ENCODE measurements around the gene SWSAP1. TPM values are rescaled to one million over a fixed set of nuclear protein-coding genes. Genes with fewer than 3 reads are reported as not detected.

Gene SWSAP1
- total RNA-seq, 1 donor from 2014 or later = 0.82 TPM

DNA sequence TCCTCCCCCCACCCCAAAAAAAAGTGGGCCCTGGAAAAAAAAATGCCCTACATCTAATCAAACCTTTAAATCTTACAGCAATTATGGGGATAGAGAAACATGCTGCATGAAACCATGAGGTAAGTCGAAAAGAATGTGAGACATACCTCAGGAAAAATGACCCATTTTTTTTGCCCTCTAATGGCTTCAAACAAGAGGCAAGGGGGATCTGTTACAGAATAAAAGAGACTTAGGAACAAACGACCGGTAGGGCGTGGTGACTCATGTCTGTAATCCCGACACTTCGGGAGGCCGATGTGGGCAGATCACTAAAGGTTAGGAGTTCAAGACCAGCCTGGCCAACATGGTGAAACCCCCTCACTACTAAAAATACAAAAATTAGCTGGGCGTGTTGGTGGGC, 36.2 kb downstream of the SWSAP1 start:
- no peak for DNase-seq

DNA sequence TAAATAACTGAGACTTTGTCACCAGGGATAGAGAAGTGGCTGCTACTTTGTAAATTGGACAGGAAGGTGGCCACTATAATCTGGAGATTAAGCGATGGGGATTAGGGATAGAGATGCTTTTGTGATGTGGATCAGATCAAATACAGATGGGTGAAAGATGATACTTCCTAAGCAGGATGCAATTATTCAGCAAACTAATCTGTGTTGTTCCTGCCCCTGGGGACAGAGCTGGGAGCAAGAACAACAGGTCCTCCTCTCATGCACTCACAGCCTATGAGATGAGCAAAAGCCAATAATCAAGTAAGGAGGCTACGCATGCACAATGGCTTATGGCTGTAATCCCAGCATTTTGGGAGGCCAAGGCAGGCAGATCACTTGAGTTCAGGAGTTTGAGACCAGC, 40.1 kb downstream of the SWSAP1 start:
- no peak for DNase-seq

DNA sequence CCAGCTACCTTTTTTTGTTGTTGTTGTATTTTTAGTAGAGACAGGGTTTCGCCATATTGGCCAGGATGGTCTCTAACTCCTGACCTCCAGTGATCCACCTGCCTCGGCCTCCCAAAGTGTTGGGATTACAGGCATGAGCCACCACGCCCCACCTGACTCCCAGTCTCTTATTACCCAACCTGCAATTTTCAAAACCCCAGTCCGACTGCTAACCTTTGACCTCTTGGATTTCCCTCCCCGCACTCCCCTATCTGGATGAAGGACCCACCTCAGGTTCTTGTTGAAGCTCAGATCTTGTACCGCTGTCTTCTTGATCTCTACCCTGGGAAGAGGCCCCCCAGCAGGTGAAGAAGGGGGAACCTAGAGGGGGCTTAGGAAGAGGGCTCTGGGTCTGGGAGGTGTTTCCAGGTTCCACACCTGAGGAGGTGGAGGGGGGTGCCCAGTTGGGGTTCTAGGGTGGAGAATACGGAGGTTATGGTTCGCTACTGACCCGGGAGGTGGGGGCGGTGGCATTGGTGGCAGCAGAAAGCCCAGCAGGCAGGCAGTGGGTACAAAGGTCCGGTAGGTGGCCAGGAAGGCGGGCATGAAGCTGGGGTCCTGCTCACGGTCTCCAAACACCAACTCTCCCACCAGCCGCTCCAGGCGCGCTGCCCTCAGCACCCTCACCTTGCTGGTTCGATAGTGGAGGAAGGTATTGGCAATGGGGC, 42.0 kb downstream of the SWSAP1 start:
- DNase-seq = no peak

DNA sequence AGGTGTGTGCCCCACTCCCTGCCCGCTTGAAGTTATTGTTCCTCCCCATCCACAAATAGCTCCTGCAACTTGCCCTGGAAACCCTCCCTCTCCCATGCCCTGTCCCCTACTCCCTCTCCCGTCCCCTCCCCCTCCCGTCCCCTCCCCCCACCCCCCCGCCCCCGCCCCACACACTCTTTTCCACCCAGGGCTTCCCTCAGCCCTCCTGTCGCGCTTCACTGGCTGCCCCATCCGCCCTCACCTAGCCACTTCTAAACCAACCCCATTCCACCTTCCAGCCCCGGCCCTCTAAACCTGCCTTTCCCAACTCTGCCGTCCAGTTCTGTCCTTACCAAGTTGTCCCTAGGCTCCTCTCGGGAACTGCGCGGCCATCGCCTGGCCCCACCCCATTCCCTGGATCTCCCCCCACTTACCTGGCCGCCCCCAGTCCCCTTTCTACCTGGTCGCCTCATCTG, 43.7 kb downstream of the SWSAP1 start:
- no peak for DNase-seq

DNA sequence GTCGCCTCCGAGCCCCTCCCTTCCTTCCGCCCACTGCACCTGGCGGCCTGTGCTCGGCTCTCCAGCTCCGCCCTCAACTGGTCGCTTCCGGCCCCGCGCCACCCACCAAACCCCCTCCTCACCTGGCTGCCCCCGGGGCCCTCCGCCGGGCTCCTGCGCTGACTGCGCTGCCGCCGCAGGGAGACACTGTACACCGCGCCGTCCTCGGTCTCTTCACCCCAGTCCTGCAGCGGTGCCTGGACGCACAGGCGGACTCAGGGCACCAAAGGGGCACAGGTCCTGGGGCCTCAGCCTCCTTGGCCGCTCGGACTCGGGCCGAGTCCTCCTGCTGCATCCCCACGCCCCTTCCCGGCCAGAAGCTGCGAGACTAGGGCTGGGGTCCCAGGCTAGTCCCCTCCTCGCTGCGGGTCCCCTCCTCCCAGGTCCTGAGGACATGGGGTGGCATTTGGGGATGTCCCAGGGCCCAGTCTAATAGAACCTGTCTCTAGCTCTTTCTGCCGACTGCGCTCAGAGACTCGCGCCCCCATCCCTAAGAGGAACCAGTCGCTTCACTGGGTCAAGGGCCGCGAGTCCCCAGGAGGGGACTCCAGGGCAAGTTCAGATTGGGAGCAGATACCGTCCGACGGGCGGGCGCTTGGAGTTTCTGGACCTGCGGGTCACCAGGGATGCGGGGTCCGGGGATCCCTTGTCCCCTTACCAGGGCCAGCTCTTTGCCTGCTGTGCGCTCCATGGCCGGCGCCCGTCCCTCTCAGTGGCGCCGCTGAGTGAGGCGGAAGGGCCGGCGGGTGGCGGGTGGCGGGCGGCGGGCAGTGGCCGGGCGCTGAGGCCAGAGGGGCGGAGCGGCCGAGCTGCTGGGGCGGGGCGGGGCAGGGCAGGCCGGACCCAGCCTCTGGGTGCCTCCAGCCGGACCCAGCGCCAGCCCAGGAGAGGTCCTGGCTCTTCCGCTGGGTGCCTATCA, 44.4 kb downstream of the SWSAP1 start, which contains the start of gene RGL3:
TSS of gene RGL3 (minus strand) at position 766 of the 958 bp plus-strand sequence. CDS start at position 730, 36 bp downstream.
- no peak for DNase-seq

DNA sequence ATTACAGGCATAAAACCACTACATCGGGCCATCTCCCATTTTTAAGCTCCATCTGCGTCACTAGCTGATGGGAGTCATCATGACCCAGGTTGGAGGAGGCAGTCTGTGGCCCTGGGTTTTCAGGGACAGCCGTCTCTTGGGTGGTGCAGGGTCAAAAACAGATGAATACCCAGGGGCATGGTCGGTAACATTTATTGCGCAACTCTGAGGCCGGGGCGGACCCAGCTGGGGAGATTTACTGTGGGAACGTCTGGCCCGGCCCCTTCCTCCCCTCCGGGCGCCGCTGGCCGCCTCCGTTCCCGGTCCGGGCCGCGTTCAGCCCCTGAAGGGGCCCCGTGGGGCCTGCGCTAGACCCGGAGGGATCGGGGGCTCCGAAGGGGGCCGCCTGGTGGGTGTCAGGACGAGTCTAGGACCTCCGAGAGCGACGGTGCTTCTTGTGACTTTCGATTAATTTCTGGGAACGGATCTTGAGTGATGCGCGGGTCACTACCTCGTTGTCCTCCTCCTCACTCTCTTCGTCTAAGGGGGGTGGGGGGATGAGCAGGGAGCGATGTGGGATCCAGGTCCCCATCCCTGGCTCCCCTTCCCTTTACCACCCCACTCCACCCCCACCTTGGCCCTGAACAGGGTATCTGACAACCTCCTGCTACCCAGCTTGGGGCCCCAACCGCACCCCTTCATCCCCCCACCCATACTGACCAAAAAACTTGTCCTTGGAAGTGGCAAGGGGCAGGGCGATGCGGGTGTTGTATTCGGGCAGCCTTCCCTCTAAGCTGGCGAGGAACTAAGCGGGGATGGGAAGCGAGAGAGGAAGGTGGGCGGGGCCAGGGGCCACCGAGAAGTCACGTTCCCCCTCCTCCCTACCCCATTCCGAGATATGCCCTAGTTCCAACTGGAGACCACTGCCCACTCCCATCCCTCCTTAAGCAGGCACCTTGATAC, 46.2 kb downstream of the SWSAP1 start:
- DNase-seq = no peak

DNA sequence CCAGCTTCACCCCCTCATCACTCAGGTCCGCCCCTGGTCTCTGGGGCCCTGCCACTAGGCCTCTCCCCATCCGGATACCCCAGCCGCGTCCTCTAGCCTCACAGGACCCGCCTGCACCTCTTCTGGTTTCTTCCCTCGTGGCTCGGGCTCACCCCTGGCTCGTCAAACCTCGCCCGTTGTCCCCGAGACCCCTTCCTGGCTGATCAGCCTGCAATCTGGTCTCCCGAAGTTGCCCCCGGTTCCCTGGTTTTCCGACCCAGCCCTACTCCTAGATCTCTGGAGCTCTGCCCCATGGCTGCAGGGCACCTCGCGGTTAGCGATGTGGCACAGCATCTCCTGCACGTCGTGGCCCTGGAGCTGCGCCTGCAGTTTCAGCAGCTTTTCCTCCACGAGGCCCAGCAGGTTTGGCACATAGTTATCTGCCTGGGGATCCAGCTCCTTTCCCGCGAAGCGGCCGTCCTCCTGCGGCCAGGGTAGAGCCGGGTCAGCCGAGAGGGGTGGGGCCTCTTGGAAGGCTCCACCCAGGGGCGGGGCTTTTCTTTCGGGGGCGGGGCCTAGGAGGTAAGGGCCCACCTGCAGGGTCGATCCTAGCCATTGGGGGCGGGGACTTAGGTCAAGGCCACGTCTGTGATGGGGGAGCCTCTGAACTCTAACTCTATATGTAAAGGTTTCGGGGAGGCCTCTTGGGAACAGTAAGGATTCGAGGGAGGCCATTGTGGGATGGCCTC, 47.1 kb downstream of the SWSAP1 start:
- DNase-seq = no peak

DNA sequence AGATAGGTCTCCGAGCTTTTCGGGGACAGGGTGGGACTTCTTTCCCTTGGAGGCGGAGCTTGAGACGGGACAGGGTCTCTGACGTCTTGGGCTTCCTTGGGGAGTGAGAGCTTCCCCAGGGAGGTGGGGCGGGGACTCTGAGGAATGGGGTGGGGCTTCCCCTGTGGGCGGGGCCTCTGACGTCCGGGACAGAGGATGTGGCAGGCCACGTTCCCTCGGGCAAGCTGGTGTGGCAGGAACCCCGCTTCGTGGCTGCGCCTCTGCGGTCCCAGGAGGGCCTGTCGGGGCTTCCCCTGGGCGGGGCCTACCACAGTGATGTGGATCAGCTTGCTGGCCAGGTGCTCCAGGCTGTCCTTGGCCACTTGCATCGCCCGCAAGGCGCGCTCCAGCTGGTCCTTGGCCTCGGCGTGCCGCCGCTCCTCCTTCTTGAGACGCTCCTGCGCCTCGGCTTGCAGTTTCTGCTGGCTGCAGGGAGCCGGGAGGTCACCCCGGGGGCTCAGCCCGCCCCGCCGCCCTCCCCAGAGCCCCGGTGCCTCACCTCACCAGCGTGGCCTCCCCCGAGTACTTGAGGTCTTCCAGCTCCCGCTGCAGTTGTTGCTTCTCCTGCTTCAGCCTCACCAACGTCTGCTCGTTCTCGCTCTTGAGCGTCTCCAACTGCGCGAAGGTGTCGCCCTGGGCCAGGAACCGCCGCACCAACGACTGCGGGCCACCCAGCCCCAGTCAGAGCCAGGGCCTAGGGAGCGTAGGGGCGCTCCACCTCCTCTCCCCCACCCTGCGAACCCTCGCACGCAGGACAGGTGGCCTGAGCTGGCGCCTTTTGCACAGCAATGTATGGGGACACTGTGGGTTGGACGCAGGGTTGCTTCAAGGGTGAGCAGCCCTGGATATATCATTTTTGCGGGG, 47.9 kb downstream of the SWSAP1 start:
- peak; percentile 46 for DNase-seq

DNA sequence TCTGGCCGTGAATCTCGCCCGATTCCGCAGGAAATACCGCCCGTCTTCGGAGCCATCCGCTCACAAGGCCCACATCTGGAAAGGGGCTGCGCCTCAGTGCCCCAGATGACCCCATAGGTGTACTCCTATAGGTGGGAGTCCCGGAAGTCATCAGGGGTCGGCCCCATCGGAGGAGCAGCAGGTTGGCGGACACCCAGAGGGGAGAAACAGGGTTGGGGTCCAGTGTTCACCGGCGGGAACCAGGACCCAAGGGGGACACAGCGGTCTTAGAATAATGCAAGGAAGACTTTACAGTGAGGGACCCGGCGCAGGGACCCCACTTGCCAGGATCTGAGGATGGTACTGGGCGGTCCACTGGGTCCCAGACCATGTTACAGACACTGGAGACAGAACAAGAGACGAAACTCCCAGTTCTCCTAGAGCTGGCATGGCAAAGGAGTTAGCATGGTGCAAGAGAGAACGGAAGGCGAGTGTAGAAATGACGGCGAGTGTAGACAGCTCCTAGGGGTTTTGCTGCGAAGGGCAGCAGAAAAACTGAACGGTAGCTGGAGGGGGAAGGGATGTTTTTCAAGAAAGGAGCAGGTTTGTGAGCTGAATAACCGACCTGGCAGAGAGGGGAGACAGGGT, 48.8 kb downstream of the SWSAP1 start:
- no peak for DNase-seq

DNA sequence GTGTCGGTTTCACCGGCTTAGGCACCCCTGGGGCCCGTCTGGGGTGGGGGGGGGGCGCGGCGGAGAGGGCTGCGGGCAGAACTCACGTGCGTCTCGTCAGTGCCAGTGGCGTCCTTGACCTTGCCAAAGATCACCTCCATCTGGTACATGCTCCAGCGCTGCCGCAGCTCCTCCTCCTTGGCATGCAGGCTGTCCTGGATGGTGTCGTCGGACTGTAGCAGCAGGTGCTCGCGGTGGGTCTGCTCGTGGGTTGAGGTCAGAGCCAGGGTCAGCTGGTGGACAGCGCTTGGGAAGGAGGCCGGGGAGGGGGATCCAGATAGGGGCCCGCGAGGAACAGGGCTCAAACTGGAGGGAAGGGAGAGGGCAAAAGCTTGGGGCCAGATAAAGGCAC, 49.3 kb downstream of the SWSAP1 start:
- no peak for DNase-seq

Small RNA genes within 50 kb of the gene (small RNA-seq; reads per million reads assigned to genes)
- not detected for gene RF00019 (ENCODE audit: low replicate concordance)

Other genes starting within 250 kb of the SWSAP1 start
- 12.3 TPM for gene SPC24, start 218.9 kb upstream of the SWSAP1 start, total RNA-seq
- gene KANK2, start 177.1 kb upstream of the SWSAP1 start, total RNA-seq = 236 TPM
- gene ANGPTL8, start 135.0 kb upstream of the SWSAP1 start, total RNA-seq = not detected
- gene DOCK6, start 112.1 kb upstream of the SWSAP1 start, total RNA-seq = 23.2 TPM
- gene TSPAN16, start 78.5 kb upstream of the SWSAP1 start, total RNA-seq = not detected
- 19.2 TPM for gene RAB3D, start 35.0 kb upstream of the SWSAP1 start, total RNA-seq
- 98.4 TPM for gene TMEM205, start 28.4 kb upstream of the SWSAP1 start, total RNA-seq
- gene CCDC159, start 28.1 kb upstream of the SWSAP1 start, total RNA-seq = 7.4 TPM
- gene PLPPR2, start 19.2 kb upstream of the SWSAP1 start, total RNA-seq = 20.3 TPM
- gene EPOR, start 9.6 kb downstream of the SWSAP1 start, total RNA-seq = 3.0 TPM
- 0.10 TPM for gene RGL3, start 44.6 kb downstream of the SWSAP1 start, total RNA-seq
- gene ODAD3, start 60.5 kb downstream of the SWSAP1 start, total RNA-seq = not detected
- gene PRKCSH, start 61.0 kb downstream of the SWSAP1 start, total RNA-seq = 86.7 TPM
- 0.31 TPM for gene ELAVL3, start 106.4 kb downstream of the SWSAP1 start, total RNA-seq
- 4.2 TPM for gene ZNF653, start 131.2 kb downstream of the SWSAP1 start, total RNA-seq
- gene ECSIT, start 154.5 kb downstream of the SWSAP1 start, total RNA-seq = 56.6 TPM
- gene CNN1, start 164.2 kb downstream of the SWSAP1 start, total RNA-seq = 53.1 TPM
- 9.4 TPM for gene ELOF1, start 184.6 kb downstream of the SWSAP1 start, total RNA-seq
- gene ACP5, start 203.0 kb downstream of the SWSAP1 start, total RNA-seq = 2.5 TPM
- 21.1 TPM for gene ZNF627, start 222.8 kb downstream of the SWSAP1 start, total RNA-seq